ENCODE data around the gene TMEM81.

DNA sequence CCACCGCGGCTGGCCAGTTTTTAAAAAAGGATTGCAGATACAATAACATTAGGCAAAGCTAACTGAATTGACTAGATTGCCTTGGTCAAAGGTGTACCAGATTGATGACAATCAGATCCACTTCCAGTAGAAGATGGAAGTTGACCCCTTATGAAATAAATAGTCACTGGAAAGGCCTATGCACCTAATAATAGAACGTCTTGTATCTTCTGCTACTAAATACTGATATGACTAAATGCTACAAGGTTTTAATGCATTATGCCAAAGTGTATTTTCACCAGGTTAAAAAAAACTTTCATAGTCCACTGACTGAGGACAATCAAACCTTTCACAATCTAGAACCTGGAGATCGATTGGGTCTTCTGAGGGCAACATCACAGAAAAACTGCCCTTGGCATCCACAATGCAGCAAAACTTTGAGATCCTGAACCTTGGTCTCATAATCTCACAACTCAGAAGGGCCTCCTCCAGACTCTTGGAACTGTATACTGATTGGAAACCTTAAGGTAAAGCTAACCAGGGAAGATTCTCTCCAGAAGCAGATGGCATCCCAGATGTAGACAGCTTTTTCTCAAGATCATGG, 45.3 kb upstream of the TMEM81 start:
- TF ChIP-seq, protein P1, sequence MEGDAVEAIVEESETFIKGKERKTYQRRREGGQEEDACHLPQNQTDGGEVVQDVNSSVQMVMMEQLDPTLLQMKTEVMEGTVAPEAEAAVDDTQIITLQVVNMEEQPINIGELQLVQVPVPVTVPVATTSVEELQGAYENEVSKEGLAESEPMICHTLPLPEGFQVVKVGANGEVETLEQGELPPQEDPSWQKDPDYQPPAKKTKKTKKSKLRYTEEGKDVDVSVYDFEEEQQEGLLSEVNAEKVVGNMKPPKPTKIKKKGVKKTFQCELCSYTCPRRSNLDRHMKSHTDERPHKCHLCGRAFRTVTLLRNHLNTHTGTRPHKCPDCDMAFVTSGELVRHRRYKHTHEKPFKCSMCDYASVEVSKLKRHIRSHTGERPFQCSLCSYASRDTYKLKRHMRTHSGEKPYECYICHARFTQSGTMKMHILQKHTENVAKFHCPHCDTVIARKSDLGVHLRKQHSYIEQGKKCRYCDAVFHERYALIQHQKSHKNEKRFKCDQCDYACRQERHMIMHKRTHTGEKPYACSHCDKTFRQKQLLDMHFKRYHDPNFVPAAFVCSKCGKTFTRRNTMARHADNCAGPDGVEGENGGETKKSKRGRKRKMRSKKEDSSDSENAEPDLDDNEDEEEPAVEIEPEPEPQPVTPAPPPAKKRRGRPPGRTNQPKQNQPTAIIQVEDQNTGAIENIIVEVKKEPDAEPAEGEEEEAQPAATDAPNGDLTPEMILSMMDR (IDR thresholded peaks at IDR 0.05; ENCODE audit: low read depth, low read length, missing input control), result no peak
- TF ChIP-seq RAD21 (IDR thresholded peaks at IDR 0.05) (no peak), SP1 (IDR thresholded peaks at IDR 0.05) (no peak), YY1 (IDR thresholded peaks at IDR 0.05) (no peak), RXRA (IDR thresholded peaks at IDR 0.05) (peak; percentile 14 to 40), HNF4G (IDR thresholded peaks at IDR 0.05) (no peak)
- TF ChIP-seq, protein P2, sequence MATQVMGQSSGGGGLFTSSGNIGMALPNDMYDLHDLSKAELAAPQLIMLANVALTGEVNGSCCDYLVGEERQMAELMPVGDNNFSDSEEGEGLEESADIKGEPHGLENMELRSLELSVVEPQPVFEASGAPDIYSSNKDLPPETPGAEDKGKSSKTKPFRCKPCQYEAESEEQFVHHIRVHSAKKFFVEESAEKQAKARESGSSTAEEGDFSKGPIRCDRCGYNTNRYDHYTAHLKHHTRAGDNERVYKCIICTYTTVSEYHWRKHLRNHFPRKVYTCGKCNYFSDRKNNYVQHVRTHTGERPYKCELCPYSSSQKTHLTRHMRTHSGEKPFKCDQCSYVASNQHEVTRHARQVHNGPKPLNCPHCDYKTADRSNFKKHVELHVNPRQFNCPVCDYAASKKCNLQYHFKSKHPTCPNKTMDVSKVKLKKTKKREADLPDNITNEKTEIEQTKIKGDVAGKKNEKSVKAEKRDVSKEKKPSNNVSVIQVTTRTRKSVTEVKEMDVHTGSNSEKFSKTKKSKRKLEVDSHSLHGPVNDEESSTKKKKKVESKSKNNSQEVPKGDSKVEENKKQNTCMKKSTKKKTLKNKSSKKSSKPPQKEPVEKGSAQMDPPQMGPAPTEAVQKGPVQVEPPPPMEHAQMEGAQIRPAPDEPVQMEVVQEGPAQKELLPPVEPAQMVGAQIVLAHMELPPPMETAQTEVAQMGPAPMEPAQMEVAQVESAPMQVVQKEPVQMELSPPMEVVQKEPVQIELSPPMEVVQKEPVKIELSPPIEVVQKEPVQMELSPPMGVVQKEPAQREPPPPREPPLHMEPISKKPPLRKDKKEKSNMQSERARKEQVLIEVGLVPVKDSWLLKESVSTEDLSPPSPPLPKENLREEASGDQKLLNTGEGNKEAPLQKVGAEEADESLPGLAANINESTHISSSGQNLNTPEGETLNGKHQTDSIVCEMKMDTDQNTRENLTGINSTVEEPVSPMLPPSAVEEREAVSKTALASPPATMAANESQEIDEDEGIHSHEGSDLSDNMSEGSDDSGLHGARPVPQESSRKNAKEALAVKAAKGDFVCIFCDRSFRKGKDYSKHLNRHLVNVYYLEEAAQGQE (IDR thresholded peaks at IDR 0.05), result no peak
